GM18909 (cell line): ENCODE results near the gene VAPB.

Source experiments
- ATAC-seq: cut with Tn5 transposase; IDR thresholded peaks from one replicate; pipeline ENCODE4 v1.9.1; 2021; ENCODE audit warnings: mild to moderate bottlenecking; ENCODE audit not compliant: unreplicated experiment, poor library complexity

The VAPB gene

DNA sequence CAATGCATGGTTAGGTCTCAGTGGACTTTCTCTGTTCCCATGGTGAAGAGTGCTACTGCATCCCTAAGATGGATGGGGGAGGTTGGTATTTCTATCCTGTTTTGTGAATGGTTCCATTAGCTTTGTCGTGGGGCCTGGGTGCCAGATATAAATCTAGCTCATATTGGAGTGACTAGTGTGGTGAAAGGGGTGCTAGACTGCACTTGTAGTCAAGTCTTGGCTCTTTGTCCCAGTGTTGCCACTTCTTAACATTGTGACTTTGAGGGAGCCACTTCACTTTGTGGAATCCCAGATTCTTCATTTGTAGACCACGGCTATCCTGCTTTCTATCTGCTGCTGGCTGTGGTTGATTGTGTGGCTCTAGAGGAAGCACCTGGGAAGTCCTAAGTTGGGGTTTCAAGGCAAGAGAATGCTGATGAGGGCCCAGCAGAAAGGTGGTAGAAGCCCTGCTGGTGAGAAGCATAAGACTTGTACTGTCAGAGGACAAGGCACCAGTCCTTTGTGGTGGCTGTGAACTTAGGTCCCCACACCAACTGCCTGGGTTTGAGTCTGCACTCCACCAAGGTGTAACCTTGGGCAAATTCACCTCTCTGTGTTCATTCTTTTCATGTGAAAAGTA is 44.1 kb downstream of the VAPB start:
- ATAC-seq: no peak

DNA sequence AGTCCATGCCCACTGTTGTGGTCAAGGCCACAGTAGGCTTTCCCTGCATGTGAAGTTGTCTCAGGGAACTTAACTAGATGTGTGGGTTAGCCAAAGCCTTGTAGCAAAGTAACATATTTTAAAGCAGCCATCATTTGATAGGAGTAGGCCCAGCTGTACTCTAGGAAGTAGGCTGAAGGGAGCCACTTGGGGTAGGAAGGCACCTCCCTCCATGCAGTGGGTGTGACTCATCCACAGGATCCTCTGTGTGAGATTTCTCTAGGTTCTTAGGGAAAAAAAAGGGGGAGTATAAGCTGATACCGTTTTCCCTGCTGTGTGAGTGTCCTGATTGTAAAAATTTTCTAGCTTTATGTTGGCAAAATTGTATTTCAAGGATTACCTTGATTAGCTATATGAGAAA is 44.7 kb downstream of the VAPB start:
- no peak for ATAC-seq

DNA sequence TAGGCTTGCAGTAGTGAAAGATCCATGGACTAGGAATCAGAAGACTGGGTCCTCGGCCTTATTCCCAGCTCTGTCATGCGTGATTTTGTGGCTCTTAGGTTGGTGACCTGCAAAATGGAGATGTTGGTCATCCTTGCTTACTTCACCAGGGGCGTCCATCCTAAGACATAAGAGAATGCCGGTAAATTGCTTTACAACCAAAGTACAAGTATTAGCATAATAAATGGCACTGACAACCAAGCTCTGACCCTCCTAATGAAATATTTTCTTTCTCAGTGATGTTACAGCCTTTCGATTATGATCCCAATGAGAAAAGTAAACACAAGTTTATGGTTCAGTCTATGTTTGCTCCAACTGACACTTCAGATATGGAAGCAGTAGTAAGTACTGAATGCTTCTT is 45.3 kb downstream of the VAPB start:
- ATAC-seq: no peak

DNA sequence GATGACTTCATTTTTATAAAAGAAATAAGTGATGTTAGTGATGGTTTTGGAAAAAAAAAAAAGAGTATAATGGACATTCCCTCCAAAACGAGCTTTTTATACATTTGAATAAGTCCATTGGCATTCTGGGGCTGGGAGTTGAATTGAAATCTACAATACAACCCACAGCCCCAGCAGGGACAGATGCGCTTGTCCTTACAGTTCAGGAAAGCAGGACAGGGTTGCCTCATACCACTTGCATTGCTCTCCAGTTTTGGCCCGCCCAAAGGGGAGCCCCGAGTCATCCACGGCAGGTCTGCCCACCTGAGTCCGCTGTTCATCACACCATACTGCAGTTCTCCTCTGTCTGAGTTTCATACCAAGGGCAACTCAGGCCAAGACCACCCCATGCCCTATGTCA is 46.2 kb downstream of the VAPB start:
- ATAC-seq: no peak

DNA sequence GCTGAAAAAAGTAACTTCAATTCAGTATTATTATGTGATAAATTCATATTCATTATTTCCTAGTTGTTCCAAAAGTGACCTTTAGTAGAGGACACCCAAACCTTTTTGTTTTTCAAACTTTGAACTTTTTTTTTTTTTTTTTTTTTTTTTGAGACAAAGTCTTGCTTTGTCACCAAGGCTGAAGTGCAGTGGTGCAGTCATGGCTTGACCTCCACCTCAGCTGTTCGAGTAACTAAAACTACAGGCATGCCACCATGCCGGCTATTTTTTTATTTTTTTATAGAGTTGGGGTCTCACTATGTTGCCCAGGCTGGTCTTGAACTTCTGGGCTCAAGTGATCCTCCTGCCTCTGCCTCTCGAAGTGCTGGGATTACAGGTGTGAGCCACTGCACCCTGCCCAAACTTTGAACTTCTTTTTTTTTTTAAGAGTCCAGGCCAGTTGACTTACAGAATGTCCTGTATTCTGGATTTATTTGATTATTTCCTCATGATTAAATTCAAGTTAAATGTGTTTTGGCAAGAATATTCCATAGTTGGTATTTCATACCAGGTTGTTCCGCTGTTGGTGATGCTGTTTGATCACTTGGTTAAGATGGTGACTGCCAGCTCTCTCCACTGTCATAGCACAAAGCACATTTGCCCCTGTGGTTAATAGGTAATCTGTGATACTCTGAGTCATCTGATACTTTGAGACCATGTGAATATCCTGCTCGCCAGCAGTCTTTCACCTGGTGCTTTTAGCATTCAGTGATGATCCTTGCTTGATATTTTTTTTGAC is 48.0 kb downstream of the VAPB start:
- peak; percentile 81 for ATAC-seq

DNA sequence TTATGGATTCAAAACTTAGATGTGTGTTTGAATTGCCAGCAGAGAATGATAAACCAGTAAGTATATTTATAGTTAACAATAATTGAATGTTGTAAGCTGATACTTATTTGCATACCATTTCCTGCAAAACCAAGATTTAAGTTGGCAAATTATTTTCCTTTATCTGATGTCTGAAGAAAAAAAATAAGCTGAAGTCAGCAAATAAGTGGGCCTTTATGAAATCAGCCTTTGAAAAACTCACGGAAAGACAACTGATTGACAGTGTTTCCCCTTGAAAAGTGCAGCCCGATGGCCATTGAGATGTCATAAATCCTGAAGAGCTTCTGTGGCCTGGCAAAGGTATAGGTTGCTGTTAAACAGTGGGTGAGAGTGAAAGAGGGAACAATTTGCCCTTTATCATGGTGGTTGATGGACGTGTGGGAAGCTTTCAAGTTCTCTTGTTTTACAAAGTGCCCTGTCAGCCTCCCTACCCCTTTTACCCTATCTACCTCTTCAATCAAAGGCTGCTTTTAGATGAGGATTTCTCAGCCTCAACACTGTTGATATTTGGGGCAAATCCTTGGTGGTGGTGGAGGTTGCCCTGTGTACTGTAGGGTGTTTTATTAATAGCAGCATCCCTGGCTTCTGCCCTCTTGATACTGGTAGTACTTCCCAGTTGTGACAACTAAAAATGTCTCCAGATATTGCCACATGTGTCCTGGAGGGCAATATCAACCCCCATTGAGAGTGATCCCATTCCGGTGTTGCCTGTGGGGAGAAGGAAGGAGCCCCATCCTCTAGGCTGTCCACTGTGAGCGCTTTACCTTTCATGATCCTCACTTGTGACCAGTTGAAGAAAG is 50.2 kb downstream of the VAPB start:
- ATAC-seq: no peak

DNA sequence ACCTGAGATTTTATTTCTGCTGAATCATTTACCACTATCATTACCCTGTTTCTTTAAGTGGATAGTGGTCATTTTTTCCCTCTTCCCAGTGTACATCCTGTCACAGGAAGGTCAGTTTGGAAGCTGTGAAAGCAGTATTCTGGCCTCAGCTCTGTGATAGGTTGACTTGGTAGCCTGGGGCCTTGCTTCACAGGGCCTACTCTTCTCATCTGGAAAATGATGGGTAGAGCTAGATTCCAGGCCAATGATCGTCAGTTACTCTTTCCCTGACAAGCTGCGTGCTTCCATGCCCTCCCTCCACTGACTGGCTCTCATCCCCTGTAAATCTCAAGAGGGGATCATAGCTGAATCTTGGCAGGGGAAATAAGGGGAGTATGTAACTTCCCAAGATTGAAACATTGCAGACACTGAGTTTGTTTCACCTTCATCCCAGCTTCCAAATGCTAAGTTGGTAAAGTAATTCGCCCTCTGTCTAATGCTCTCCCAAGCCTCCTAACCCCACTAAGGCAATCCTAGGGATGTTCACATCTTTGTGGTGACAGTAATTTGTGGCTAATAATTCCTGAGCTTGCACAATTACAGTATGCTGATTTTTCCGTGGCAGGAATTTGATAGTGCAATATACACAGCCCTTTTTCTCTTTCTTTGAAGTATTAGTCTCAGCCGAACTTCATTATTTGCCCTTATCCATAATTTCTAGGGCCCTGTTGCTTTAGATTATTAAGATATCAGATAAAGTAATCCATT is 51.2 kb downstream of the VAPB start:
- no peak for ATAC-seq

DNA sequence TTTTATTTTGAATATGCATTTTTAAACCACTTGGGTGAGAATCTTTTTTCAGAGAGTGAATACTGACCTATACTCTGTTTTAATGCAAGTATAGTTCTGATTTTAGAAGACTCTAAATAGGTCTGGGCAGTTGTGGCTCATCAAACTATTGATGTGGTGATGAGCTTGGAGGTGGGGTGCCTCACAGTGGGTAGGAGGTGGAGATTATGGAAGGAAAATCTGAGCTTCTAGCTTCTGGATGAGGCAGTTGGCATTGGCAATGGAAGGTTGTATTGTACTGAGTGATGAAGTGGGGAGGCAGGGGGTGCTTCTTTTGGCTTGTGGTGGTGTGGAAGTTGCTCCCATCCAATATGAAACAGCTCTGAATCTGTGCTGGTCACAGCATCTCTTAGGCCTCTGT is 52.7 kb downstream of the VAPB start:
- no peak for ATAC-seq

DNA sequence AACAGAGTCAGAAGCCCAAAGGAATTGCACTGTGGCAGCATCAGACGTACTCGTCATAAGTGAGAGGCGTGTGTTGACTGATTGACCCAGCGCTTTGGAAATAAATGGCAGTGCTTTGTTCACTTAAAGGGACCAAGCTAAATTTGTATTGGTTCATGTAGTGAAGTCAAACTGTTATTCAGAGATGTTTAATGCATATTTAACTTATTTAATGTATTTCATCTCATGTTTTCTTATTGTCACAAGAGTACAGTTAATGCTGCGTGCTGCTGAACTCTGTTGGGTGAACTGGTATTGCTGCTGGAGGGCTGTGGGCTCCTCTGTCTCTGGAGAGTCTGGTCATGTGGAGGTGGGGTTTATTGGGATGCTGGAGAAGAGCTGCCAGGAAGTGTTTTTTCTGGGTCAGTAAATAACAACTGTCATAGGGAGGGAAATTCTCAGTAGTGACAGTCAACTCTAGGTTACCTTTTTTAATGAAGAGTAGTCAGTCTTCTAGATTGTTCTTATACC is 55.8 kb downstream of the VAPB start:
- ATAC-seq: no peak

DNA sequence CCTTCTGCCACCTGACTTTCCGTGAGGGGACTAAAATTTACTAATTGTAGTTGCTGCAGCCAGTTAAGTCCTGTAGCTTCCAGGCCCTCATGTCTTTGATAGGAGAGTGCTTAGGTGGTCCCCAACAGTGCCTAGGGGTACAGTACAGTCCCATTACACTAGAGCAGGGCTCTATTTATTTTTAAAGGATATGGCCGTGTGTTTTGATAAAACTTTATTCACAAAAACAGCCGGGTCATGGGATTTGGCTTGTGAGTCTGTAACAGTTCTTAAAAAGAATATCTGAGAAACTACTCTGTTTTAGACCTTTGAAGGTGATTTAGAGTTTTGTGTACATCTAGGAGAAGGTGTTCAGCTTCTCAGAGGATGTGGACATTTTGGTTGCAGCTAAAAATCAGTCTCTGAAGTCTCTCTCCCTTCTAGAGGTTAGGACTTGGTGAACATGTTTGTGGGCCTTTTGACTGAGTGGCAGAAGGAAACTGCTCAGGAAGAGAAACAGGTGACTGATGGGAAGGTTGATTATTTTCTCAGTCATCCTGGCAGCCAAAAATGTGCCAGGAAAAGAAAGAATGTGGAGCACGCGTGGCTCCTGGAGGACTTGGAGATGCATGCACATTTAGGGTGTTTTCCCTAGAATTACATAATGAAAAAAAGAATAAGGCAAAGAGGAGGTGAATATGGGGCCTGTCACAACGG is 57.4 kb downstream of the VAPB start:
- no peak for ATAC-seq

DNA sequence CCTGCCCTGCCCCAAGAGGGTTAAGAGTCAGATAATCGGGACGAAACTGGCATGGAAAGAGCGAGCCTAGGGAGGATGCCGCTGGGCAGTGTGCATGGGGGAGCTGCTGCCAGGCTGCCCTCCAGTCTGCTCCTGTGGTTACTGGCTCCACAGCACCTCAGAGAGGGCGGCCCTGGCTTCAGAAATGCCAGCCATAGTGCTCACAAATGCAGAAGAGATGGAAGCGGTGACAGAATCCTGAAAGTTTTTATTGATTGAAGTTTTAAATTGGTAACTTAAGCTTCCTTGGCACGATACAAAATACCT is 57.9 kb downstream of the VAPB start:
- no peak for ATAC-seq

DNA sequence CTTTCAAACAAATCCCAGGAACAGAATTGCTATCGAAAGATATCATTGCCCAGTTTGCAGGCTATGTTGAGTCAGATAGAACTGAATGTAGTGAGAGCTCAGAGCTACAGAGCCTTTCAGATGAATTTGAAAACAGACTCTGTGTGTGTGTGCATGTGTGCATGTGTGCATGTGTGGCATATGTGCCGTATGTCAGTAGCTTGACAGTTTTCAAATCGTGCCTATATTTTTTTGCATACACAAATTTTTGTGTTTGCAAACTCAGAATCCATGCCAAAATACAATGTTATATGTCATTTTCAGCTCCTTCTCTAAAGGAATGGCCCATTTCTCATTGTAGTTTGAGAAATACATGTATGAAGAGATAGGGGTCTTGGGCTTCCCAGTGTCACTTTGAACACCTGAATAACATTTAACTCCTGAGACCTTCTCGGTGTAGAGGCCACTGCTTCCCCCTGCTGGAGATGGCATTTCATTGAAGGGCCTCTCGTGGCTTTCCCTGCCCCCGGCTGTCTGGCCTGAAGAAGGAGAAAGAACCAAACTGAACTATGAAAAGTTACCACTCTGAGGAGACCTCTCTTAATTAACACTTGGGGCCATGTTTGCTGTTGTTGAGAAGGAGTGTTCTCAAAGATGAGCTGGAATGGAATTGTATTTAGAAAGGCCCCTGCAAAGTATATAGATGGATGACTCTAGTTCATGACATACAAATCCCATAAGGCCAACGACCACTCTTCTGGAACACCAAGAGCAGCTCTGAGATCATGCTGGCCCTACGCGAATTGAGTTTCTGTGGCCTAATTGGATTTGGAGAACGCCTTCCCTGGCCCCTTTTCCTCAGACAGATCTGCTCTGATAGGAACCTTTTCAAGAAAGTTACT is 58.7 kb downstream of the VAPB start:
- no peak for ATAC-seq

DNA sequence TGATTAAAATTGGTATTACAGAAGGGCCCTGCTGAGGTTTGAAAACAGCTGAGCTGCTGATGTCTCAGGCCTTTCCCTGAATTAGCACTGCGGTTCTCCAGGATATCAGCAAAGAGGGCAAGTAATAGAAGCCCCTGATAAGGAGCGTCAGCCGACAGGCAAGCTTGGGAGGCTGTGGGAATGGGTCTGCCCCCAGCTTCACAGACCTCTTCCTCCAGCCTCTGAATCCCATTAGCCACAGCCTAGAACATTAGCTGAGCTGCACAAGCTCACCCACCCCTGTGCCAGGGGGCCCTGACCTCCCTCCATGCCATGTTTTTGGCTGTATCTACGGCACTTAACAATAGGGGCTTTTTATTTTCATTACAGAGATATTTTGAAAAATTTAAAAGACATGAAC is 59.9 kb downstream of the VAPB start:
- no peak for ATAC-seq

DNA sequence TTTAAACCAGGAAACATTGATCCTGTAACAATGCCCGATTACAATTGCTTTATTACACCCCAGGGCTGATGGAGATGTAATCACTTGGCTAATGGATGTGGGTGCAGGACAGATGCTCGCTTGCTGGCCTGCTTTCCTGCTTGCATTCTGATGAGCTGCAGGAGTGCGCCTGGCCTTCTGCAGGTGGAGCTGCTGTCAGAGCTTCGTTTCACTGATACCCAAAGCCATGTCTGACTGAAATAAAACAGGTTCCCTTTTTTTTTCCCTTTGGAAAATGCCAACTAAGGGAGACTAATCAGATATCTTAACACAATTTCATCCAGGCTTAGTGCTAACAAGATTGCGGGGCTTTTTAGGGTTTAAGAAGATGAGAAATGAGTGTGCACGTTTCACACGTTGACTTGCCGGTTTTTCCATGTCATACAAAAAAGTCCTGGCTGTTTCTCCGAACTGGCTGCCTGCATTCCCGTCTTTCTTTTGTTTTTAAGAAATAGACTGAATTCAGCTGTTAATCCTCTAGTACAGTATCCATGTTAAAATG is 60.7 kb downstream of the VAPB start:
- ATAC-seq: no peak

DNA sequence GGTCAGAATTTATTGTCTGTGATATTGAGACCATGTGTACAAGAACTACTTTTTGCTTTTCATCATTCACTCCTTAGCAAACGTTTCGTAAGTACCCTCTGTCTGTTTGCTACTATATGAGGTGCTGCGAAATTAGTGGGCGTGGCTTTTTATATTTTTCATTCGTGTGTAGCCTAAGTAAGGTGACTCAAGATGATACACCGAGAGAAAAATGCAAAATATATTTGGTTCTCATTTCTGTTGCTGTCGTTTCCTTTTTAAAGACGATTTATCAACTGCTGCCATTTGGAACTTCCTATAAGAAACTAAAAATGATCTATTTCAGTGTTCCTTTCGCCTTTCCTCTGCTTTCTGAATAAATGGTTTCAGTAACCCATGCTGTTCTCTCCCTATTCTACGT is 61.2 kb downstream of the VAPB start:
- peak; percentile 53 for ATAC-seq

DNA sequence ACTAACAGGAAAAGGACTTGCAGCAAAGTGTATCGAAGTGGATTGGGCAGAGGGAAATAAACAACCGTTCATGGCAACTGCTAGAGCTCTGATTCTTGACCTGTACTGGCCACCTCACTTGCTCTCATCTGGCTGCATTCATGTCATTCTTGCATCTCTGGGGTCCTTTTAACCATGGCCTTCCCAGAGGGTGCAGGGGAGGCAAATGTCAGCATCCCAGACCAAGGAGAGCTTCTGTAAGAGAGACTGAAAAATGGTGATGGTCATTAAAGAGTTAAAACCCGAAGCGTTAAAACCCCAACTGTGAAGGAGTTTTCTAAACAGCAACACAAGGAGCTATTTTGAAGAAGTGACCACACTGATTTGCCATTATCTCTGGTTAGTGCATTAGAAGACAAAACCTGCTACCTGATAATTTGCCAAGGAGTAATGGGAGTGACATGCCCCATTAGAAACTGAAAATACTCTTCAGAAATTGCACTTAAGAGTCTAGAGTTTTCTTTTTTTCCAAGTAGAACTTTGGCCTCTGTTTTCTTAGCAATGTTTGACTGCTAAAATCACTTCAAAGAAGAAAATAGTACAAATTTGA is 63.7 kb downstream of the VAPB start:
- ATAC-seq: no peak

DNA sequence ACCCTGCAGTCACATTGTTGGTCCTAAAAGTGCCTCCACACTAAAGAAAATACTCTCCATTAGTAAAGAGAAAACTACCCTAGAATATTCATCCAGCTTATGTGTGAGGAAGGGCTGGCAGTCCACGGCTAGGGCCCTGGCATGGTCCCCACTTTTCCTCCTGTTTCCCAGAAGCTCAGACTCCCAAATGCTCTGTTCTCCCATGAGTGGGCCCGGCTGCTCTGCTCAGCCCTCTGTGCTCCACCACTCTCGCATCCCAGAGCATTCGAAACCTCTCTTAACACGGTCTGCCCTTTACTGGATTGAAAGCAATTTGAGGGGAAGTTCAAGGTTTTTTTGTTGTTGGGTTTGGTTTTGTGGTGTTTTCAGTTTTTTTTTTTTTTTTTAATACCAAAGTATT is 64.4 kb downstream of the VAPB start:
- ATAC-seq: no peak

DNA sequence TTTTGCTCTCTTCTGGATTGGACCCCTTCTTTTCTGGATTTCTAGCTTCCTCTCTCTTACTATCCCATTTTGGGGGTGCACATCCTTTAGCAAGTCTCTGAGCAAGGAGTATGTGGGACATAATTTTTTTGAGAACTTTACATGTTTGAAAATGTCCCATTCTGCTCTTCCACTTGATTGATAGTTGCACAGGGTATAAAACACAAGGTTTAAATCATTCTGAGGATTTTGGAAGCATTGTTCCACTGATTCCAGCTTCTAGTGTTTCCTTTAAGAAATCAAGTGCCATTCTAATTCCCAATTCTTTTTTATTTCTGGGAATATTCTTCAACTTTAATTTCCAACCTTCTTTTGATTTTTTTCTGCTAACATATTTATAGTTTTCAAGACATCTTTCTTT is 65.4 kb downstream of the VAPB start:
- no peak for ATAC-seq
